ENCODE data around the gene ARID1B.

Gene ARID1B

DNA sequence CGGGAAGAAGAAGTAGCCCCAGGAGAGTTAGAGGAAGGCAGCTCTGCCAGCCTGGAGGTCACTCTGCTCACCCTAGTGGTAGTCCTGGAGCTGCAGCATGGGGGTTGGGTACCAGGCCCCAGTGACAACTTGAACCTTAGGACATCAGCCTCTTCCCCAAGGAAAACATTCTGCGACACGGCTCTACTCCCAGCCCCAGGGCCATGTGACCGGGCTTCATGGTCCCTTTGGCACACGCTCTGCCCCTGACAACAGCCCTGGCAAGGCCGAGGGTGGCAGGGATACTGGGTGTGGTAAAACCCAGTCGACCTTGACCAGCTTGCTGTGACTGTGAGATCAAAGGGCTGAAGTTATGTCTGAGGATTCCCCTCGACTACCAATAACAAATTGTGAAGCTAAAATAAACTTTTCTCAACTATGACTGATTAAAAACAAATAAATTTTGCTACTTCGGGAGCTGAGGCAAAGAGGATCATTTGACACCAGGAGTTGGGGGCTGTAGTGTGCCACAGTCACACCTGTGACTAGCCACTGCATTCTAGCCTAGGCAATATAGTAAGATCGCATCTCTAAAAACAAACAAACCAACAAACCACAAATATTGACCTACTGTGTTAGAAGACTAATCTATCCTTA is 24.4 kb upstream of the ARID1B start:
- DNase-seq = no peak

DNA sequence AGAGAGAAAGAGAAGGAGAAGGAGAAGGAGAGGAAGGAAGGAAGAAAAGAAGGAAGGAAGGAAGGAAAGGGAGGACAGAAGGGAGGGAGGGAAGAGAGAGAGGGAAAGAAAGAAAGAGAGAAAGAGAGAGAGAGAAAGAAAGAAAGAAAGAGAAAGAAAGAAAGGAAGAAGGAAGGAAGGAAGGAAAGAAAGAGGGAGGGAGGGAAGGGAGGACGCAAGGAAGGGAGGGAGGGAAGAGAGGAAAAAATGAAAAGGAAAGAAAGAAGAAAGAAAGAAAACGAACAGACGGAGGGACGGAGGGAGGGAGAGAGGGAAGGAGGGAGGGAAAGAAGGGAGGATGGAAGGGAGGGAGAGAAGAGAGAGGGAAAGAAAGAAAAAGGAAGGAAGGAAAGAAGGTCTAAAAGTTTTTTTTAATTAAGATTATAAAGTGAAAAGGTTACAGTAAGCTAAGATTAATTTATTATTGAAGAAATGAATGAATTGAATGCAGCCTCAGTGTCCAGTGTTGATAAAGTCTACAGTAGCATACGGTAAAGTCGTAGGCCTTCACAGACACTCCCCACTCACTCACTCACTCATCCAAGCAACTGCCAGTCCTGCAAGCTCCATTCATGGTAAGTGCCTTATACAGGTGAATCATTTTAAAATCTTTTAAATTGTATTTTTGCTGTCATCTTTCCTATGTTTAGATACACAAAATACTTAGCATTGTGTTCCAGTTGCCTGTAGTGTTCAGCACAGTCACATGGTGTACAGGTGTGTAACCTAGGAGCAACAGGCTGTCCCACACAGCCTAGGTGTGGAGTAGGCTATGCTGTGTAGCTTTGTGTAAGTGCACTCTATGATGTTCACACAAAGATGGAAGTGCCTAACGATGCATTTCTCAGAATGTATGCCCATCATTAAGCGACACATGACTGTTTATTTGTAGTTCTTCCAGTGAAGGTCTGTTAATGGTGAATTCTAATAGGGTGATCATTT is 20.3 kb upstream of the ARID1B start:
- Histone ChIP-seq H3K4me2 (ENCODE audit: insufficient read depth, low read length) (no peak overlapping the region), H4K20me1 (ENCODE audit: insufficient read depth, low read length) (no peaks in the 10 kb centered on the region), H3K9ac (ENCODE audit: low read depth, low read length) (no peak overlapping the region), H3K27ac (ENCODE audit: low read length) (no peak overlapping the region), H2AFZ (ENCODE audit: low read depth, low read length) (no peak overlapping the region), H3K4me3 (ENCODE audit: low read depth in 1 of 2, low read length in 2 of 2) (no peak overlapping the region), H3K79me2 (ENCODE audit: insufficient read depth, low read length) (no peaks in the 10 kb centered on the region), H3K4me1 (ENCODE audit: insufficient read depth, low read length) (no peaks in the 10 kb centered on the region), H3K36me3 (ENCODE audit: insufficient read depth, low read length) (no peaks in the 10 kb centered on the region), H3K9me3 (ENCODE audit: insufficient read depth, low read length, severe bottlenecking) (no peaks in the 10 kb centered on the region), H3K27me3 (ENCODE audit: insufficient read depth, low read length, poor library complexity) (peaks cover 10% of the 10 kb centered on the region)
- DNase-seq (no peak), ATAC-seq (ENCODE audit: insufficient read depth, low read depth) (no peak)
- TF ChIP-seq EZH2 (IDR thresholded peaks at IDR 0.05; ENCODE audit: borderline replicate concordance, low read depth, low read length, severe bottlenecking) = no peak
- TF ChIP-seq, protein P1, sequence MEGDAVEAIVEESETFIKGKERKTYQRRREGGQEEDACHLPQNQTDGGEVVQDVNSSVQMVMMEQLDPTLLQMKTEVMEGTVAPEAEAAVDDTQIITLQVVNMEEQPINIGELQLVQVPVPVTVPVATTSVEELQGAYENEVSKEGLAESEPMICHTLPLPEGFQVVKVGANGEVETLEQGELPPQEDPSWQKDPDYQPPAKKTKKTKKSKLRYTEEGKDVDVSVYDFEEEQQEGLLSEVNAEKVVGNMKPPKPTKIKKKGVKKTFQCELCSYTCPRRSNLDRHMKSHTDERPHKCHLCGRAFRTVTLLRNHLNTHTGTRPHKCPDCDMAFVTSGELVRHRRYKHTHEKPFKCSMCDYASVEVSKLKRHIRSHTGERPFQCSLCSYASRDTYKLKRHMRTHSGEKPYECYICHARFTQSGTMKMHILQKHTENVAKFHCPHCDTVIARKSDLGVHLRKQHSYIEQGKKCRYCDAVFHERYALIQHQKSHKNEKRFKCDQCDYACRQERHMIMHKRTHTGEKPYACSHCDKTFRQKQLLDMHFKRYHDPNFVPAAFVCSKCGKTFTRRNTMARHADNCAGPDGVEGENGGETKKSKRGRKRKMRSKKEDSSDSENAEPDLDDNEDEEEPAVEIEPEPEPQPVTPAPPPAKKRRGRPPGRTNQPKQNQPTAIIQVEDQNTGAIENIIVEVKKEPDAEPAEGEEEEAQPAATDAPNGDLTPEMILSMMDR (IDR thresholded peaks at IDR 0.05; ENCODE audit: borderline replicate concordance, extremely low read depth, low read length, poor library complexity, severe bottlenecking) = no peak

More for the DNA sequence above, 24.4 kb upstream of the ARID1B start:
- Histone ChIP-seq H4K20me1 (ENCODE audit: insufficient read depth, low read length) (no peaks in the 10 kb centered on the region), H3K4me3 (ENCODE audit: low read depth in 1 of 2, low read length in 2 of 2) (no peak overlapping the region), H3K27ac (ENCODE audit: low read length) (no peak overlapping the region), H3K4me2 (ENCODE audit: insufficient read depth, low read length) (no peak overlapping the region), H3K4me1 (ENCODE audit: insufficient read depth, low read length) (no peaks in the 10 kb centered on the region), H3K27me3 (ENCODE audit: insufficient read depth, low read length, poor library complexity) (peaks cover 11% of the 10 kb centered on the region), H3K9ac (ENCODE audit: low read depth, low read length) (no peak overlapping the region), H3K9me3 (ENCODE audit: insufficient read depth, low read length, severe bottlenecking) (no peaks in the 10 kb centered on the region), H3K36me3 (ENCODE audit: insufficient read depth, low read length) (no peaks in the 10 kb centered on the region), H3K79me2 (ENCODE audit: insufficient read depth, low read length) (no peaks in the 10 kb centered on the region), H2AFZ (ENCODE audit: low read depth, low read length) (no peak overlapping the region)
- TF ChIP-seq EZH2 (IDR thresholded peaks at IDR 0.05; ENCODE audit: borderline replicate concordance, low read depth, low read length, severe bottlenecking) = no peak
- TF ChIP-seq, protein P1 (IDR thresholded peaks at IDR 0.05; ENCODE audit: borderline replicate concordance, extremely low read depth, low read length, poor library complexity, severe bottlenecking) = no peak
- ATAC-seq (ENCODE audit: insufficient read depth, low read depth) = no peak

DNA sequence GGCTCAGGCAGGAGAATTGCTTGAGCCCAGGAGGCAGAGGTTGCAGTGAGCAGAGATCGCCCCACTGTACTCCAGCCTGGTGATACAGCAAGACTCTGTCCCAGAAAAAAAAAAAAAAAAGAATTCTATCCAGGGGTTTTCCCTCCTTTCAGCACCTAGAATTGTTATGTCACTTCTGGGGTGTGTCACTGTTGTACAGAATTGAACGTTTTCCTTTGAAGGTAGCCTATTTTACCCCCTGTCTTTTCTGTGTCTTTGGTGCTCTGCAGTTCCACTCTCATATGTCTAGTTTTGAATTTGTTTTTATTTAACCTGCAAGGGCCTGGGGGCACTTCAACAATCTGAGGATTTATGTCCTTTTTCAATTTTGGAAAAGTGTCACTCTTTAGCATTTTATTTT is 19.3 kb upstream of the ARID1B start:
- H3K4me2 ChIP-seq (ENCODE audit: insufficient read depth, low read length) = no peak overlapping the region
- no peak overlapping the region for H3K9ac ChIP-seq (ENCODE audit: low read depth, low read length)
- no peak for ATAC-seq (ENCODE audit: insufficient read depth, low read depth)

More for the DNA sequence above, 19.3 kb upstream of the ARID1B start:
- H3K79me2 ChIP-seq (ENCODE audit: insufficient read depth, low read length) = no peaks in the 10 kb centered on the region
- H3K4me1 ChIP-seq (ENCODE audit: insufficient read depth, low read length) = no peaks in the 10 kb centered on the region
- DNase-seq = no peak
- H3K27ac ChIP-seq (ENCODE audit: low read length) = no peak overlapping the region
- no peaks in the 10 kb centered on the region for H3K36me3 ChIP-seq (ENCODE audit: insufficient read depth, low read length)
- H2AFZ ChIP-seq (ENCODE audit: low read depth, low read length) = no peak overlapping the region
- H4K20me1 ChIP-seq (ENCODE audit: insufficient read depth, low read length) = no peaks in the 10 kb centered on the region
- no peaks in the 10 kb centered on the region for H3K9me3 ChIP-seq (ENCODE audit: insufficient read depth, low read length, severe bottlenecking)
- no peak overlapping the region for H3K4me3 ChIP-seq (ENCODE audit: low read depth in 1 of 2, low read length in 2 of 2)
- TF ChIP-seq EZH2 (IDR thresholded peaks at IDR 0.05; ENCODE audit: borderline replicate concordance, low read depth, low read length, severe bottlenecking) = no peak
- TF ChIP-seq, protein P1 (IDR thresholded peaks at IDR 0.05; ENCODE audit: borderline replicate concordance, extremely low read depth, low read length, poor library complexity, severe bottlenecking) = no peak
- peaks cover 6% of the 10 kb centered on the region for H3K27me3 ChIP-seq (ENCODE audit: insufficient read depth, low read length, poor library complexity)

Data from DND-41 (cell line).